AG04450 (cell line): ENCODE results near the gene NOL4L. TPM values are rescaled to one million over a fixed set of nuclear protein-coding genes. Genes with fewer than 3 reads are reported as not detected.

ENCODE experiments used
- CTCF ChIA-PET: fragments of 300-600, 350-600 bp; formaldehyde crosslinking; extraction: SDS; loops from one replicate; lab custom pipeline; 2022; ENCODE audit warnings: antibody characterized with exemption, inconsistent platforms; lab: Charles Lee
- POLR2A ChIA-PET: fragments of 350-600 bp; formaldehyde crosslinking; extraction: SDS; loops from one replicate; lab custom pipeline; 2021; ENCODE audit warnings: antibody characterized with exemption, inconsistent platforms; lab: Yijun Ruan, JAX
- DNase-seq: peaks from one replicate; pipeline ENCODE4 v3.0.0-alpha.2; 2011; ENCODE audit warnings: low read depth, low spot score
- H3K27ac ChIP-seq: one replicate; pipeline ENCODE4 v1.5.1; 2012; ENCODE audit warnings: low read depth, low read length, control low read depth
- H3K27me3 ChIP-seq: one replicate; pipeline ENCODE4 v1.6.0; 2012; ENCODE audit warnings: low read length; ENCODE audit not compliant: control insufficient read depth, insufficient read depth
- H3K4me3 ChIP-seq: 2 replicates; pipeline ENCODE4 v1.5.1; 2011; ENCODE audit warnings: mild to moderate bottlenecking, low read depth, low read length, control low read depth
- H3K9me3 ChIP-seq: 2 replicates; pipeline ENCODE4 v1.5.1; 2012; ENCODE audit warnings: low read length; ENCODE audit not compliant: control insufficient read depth, insufficient read depth
- CTCF ChIP-seq: IDR thresholded peaks from 2 replicates; pipeline ENCODE4 v1.5.1; 2011; ENCODE audit warnings: low read depth, low read length, control low read depth, inconsistent platforms
- polyA plus RNA-seq: library from polyadenylated mRNA; depleted of rRNA; stranded (reverse); fragments of >200 nt; gene quantifications from 2 replicates; pipeline ENCODE4 v1.2.3, GENCODE V29; 2011

NOL4L gene
- polyA plus RNA-seq, 1 experiment: 6.7 TPM

- ChIA-PET POLR2A (no interaction called here), CTCF (interaction anchor here (0.6 kb wide), 2 partner anchors 34 to 934 kb away, joined by 4 read pairs; no protein-coding TSS in a partner anchor)
- no peak for DNase-seq
- TF ChIP-seq CTCF: no peak
- no peaks in the 10 kb centered on the region for H3K9me3 ChIP-seq
- H3K27ac ChIP-seq: no peak overlapping the region
- H3K4me3 ChIP-seq: no peak overlapping the region
- peaks cover 3% of the 10 kb centered on the region for H3K27me3 ChIP-seq
These were observed 15.5 kb downstream of the NOL4L start for GRCh38 chr20:32569380-32570305.

- Histone ChIP-seq H3K9me3 (no peaks in the 10 kb centered on the region), H3K4me3 (no peak overlapping the region), H3K27ac (no peak overlapping the region), H3K27me3 (peaks cover 6% of the 10 kb centered on the region)
- POLR2A ChIA-PET: no interaction called here
- no peak for DNase-seq
- TF ChIP-seq CTCF: no peak
- CTCF ChIA-PET: interaction anchor here (0.6 kb wide), 1 partner anchor 933 kb away, joined by 4 read pairs; no protein-coding TSS in a partner anchor
These were observed 16.1 kb downstream of the NOL4L start for GRCh38 chr20:32569018-32569379.

GRCh38 chr20:32567384-32568178 lies 17.6 kb downstream of the NOL4L start:
- Histone ChIP-seq H3K9me3 (no peaks in the 10 kb centered on the region), H3K27ac (no peak overlapping the region), H3K4me3 (no peak overlapping the region), H3K27me3 (peaks cover 6% of the 10 kb centered on the region)
- no peak for DNase-seq
- no peak for TF ChIP-seq CTCF
- ChIA-PET CTCF (no interaction called here), POLR2A (no interaction called here)

GRCh38 chr20:32566379-32567374 lies 18.5 kb downstream of the NOL4L start:
- ChIA-PET POLR2A (no interaction called here), CTCF (no interaction called here)
- Histone ChIP-seq H3K27ac (no peak overlapping the region), H3K27me3 (peaks cover 6% of the 10 kb centered on the region), H3K4me3 (no peak overlapping the region), H3K9me3 (no peaks in the 10 kb centered on the region)
- no peak for DNase-seq
- TF ChIP-seq CTCF: no peak
